SK-N-SH (cell line): Measurements from ENCODE around the gene CFAP52.

Experiments
- CHD2 ChIP-seq: fragments of 150-350 bp; IDR thresholded peaks from 2 replicates; pipeline ENCODE4 v1.6.1; 2018; ENCODE audit warnings: low read length; ENCODE audit not compliant: partially characterized antibody
- CTCF ChIP-seq: fragments of 200-600 bp; sonication (generic); IDR thresholded peaks from 2 replicates; pipeline ENCODE4 v1.6.1; 2017; ENCODE audit warnings: antibody characterized with exemption, mild to moderate bottlenecking, moderate library complexity
- EP300 ChIP-seq, 2 experiments: IDR thresholded peaks; 2 replicates each; pipeline versions ENCODE4 v1.4.0 to v1.6.1; 2012; ENCODE audit warnings: borderline replicate concordance in 1 of 2, low read depth in 1 of 2, low read length in 1 of 2
- EZH2phosphoT487 ChIP-seq: fragments of 200-600 bp; sonication (generic); IDR thresholded peaks from 2 replicates; pipeline ENCODE4 v1.6.1; 2017; ENCODE audit warnings: low read depth, mixed run types, mild to moderate bottlenecking, antibody characterized with exemption, moderate library complexity, borderline replicate concordance
- GABPA ChIP-seq: IDR thresholded peaks from 2 replicates; pipeline ENCODE4 v1.4.0; 2012; ENCODE audit warnings: low read depth, mild to moderate bottlenecking
- MEF2A ChIP-seq: IDR thresholded peaks from 2 replicates; pipeline ENCODE4 v1.4.0; 2012; ENCODE audit warnings: low read depth, borderline replicate concordance
- MXI1 ChIP-seq: IDR thresholded peaks from 2 replicates; pipeline ENCODE4 v1.6.1; 2012; ENCODE audit warnings: mild to moderate bottlenecking, low read depth, low read length, improper control_type of control experiment
- NFIC ChIP-seq: IDR thresholded peaks from 2 replicates; pipeline ENCODE4 v1.4.0; 2012; ENCODE audit warnings: borderline replicate concordance
- PBX3 ChIP-seq: IDR thresholded peaks from 2 replicates; pipeline ENCODE4; 2012
- RCOR1 ChIP-seq: fragments of 150-350 bp; IDR thresholded peaks from 2 replicates; pipeline ENCODE4 v1.6.1; 2017; ENCODE audit warnings: antibody characterized with exemption, low read length
- REST ChIP-seq: IDR thresholded peaks from 2 replicates; pipeline ENCODE4 v1.6.1; 2012; ENCODE audit warnings: mild to moderate bottlenecking, low read depth, low read length, moderate library complexity
- SMC3 ChIP-seq: IDR thresholded peaks from 2 replicates; pipeline ENCODE4 v1.6.1; 2012; ENCODE audit warnings: low read depth, low read length, improper control_type of control experiment
- TEAD4 ChIP-seq: IDR thresholded peaks from 2 replicates; pipeline ENCODE4 v1.4.0; 2012; ENCODE audit warnings: mild to moderate bottlenecking, borderline replicate concordance; ENCODE audit not compliant: insufficient read depth
- YY1 ChIP-seq: IDR thresholded peaks from 2 replicates; pipeline ENCODE4 v1.4.0; 2012; ENCODE audit warnings: low read depth, mild to moderate bottlenecking

- TF ChIP-seq CTCF (no peak), REST (no peak), TEAD4 (no peak), EP300 (IDR thresholded peaks at IDR 0.05; ENCODE audit: borderline replicate concordance in 1 of 2, low read depth in 1 of 2, low read length in 1 of 2) (no peak), MXI1 (no peak), SMC3 (no peak), YY1 (no peak), MEF2A (no peak), CHD2 (no peak), RCOR1 (no peak), PBX3 (no peak), GABPA (no peak), EZH2phosphoT487 (no peak), NFIC (no peak)
Observed at GRCh38 chr17:9598661-9599060, 22.2 kb downstream of the CFAP52 start.
